ENCODE results near the gene NFATC4.

Gene NFATC4

GRCh38 chr14:24334431-24335291 is 33.3 kb upstream of the NFATC4 start, which contains the start of gene ADCY4:
Gene ADCY4, minus strand, starts transcription at chr14:24335071. Its CDS starts 419 bp downstream, at chr14:24334652.
- TF ChIP-seq CTCF (conservative IDR thresholded peaks at IDR 0.05) = no peak
- H3K27ac ChIP-seq = no peak within 1 kb of the TSS

DNA sequence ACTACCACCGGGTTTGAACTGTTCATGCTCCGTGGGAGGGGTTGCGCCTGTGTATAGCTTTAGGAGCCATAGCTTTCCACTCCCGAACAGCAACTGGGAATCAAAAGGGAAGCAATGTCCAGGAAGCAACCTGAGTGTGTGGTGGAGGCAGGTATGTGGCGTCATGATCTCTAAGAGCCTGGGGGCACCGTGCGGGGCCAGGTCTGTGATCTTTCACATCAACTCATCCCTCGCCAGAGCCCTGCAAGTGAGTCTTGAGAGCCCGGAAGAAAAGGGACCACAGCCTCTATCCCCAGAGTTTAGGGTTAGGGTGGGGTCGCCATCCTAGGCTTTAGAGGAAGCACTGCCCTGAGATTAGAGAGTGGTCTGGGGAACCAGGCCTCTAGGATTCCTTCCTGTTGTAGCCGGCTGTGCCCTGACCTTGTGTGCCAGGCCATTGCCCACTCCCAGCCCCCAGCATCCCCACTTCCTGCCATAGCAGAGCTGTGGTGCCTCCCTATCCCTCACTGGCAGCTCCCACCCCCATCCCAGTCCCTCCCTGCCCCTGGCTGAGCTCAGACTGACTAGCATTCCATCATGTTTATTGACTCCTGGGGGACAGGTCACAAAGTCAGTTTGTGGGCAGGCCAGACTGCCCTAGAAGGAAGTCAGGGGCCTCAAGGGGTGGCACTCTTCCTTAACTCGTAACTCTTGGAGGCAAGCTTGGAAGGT is 32.4 kb upstream of the NFATC4 start:
- H3K27ac ChIP-seq = no peak overlapping the region
- no peak for TF ChIP-seq CTCF (conservative IDR thresholded peaks at IDR 0.05)

GRCh38 chr14:24337144-24337823 is 30.7 kb upstream of the NFATC4 start:
- no peak overlapping the region for H3K27ac ChIP-seq
- no peak for TF ChIP-seq CTCF (conservative IDR thresholded peaks at IDR 0.05)

- no peak for TF ChIP-seq CTCF (conservative IDR thresholded peaks at IDR 0.05)
- no peak overlapping the region for H3K27ac ChIP-seq
These were observed 30.2 kb upstream of the NFATC4 start for GRCh38 chr14:24337824-24338175.

DNA sequence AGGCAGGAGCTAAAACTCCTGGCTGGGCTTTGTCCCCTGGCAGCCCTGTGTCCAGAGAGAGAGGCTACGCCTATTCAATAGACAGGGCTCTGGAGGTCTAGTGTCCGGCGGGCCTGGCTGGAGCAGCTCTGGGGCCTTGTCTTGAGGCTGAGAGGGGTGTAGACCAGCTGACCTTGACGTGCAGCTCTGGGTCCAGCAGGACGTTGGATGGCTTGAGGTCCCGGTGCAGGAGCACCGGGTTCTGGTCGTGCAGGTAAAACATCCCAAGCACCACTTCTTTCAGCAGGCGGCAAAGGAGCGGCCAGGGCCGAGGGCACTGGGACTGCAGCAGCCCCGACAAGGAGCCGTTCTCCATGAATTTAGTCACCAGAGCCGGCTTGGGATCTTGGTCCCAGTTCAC is 29.1 kb upstream of the NFATC4 start:
- no peak overlapping the region for H3K27ac ChIP-seq
- TF ChIP-seq CTCF (conservative IDR thresholded peaks at IDR 0.05) = no peak

GRCh38 chr14:24339284-24340151 is 28.5 kb upstream of the NFATC4 start, which contains the start of gene RIPK3:
Gene RIPK3, minus strand, starts transcription at chr14:24339991. Its CDS starts 165 bp downstream, at chr14:24339826.
- H3K27ac ChIP-seq = no peak within 1 kb of the TSS
- no peak for TF ChIP-seq CTCF (conservative IDR thresholded peaks at IDR 0.05)
